DOHH2 (cell line): ENCODE measurements around the gene CCDC160.

Experiments used
- H3F3A ChIP-seq: fragments of 200-600 bp; sonication (generic), shearing (Covaris generic); 2 replicates; pipeline ENCODE4 v1.6.0; 2016; ENCODE audit warnings: antibody characterized with exemption, mild to moderate bottlenecking; ENCODE audit not compliant: control insufficient read depth, insufficient read depth
- H3K27ac ChIP-seq: fragments of 200-600 bp; sonication (generic); 2 replicates; pipeline ENCODE4 v1.5.1; 2014; ENCODE audit warnings: low read depth, mild to moderate bottlenecking, low read length, moderate library complexity
- H3K27me3 ChIP-seq: fragments of 200-600 bp; sonication (generic); 2 replicates; pipeline ENCODE4 v1.6.1; 2014; ENCODE audit warnings: mild to moderate bottlenecking, low read length, mixed read lengths; ENCODE audit not compliant: control insufficient read depth
- H3K36me3 ChIP-seq: fragments of 200-600 bp; sonication (generic); 2 replicates; pipeline ENCODE4 v1.6.1; 2014; ENCODE audit warnings: mild to moderate bottlenecking, low read length, moderate library complexity, mixed read lengths; ENCODE audit not compliant: control insufficient read depth
- H3K4me1 ChIP-seq: fragments of 200-600 bp; sonication (generic); 2 replicates; pipeline ENCODE4 v1.6.1; 2014; ENCODE audit warnings: mild to moderate bottlenecking, low read length, mixed read lengths; ENCODE audit not compliant: control insufficient read depth
- H3K4me2 ChIP-seq: fragments of 200-600 bp; sonication (generic); 2 replicates; pipeline ENCODE4 v1.6.0; 2014; ENCODE audit warnings: mild to moderate bottlenecking, low read length, moderate library complexity
- H3K4me3 ChIP-seq: fragments of 200-600 bp; sonication (generic); 2 replicates; pipeline ENCODE4 v1.5.1; 2014; ENCODE audit warnings: mild to moderate bottlenecking, low read length, mixed read lengths
- H3K79me2 ChIP-seq: fragments of 200-600 bp; sonication (generic); 2 replicates; pipeline ENCODE4 v1.6.1; 2014; ENCODE audit warnings: mild to moderate bottlenecking, low read length, mixed read lengths; ENCODE audit not compliant: control insufficient read depth
- H3K9me2 ChIP-seq: fragments of 200-600 bp; sonication (generic); replicated peaks from 2 replicates; pipeline ENCODE4 v1.6.1; 2014; ENCODE audit warnings: mild to moderate bottlenecking, low read length, mixed read lengths; ENCODE audit not compliant: control insufficient read depth
- H3K9me3 ChIP-seq: fragments of 200-600 bp; sonication (generic); 2 replicates; pipeline ENCODE4 v1.6.1; 2014; ENCODE audit warnings: antibody characterized with exemption, low read length, mixed read lengths; ENCODE audit not compliant: control insufficient read depth, insufficient read depth
- H4K20me1 ChIP-seq: fragments of 200-600 bp; sonication (generic); 2 replicates; pipeline ENCODE4 v1.6.0; 2014; ENCODE audit warnings: low read depth, mild to moderate bottlenecking, antibody characterized with exemption, low read length, moderate library complexity; ENCODE audit not compliant: control insufficient read depth, insufficient read depth
- EZH2phosphoT487 ChIP-seq: fragments of 200-600 bp; sonication (generic); IDR thresholded peaks from 2 replicates; pipeline ENCODE4 v1.6.1; 2017; ENCODE audit warnings: borderline replicate concordance, mild to moderate bottlenecking, antibody characterized with exemption, low read length, moderate library complexity, mixed read lengths
- TF ChIP-seq, protein P1 (sequence below): fragments of 200-600 bp; sonication (generic); IDR thresholded peaks from one replicate; pipeline ENCODE4 v1.5.1; 2014; ENCODE audit warnings: antibody characterized with exemption, mild to moderate bottlenecking, low read depth, low read length; ENCODE audit not compliant: poor library complexity, severe bottlenecking

Gene CCDC160

DNA sequence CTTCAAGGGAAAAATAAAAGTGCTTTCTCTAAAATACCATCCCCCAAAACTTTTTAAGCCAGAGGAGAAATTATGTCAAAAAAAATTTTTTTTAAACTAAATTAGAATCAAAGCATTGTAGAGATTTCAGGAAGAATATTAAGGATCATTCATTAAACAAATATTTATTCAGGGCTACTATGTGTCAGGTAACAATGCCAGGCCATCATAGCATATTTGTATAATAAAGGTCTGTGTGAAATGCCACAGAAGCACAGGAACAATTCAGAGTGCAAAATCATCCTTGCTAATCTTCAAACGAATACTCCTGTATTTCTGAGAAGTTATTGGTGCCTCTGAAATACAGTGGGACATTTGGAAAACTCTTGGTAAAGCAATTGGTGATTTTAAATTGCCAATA lies 2.0 kb downstream of the CCDC160 start:
- Histone ChIP-seq H3K36me3 (no peaks in the 10 kb centered on the region), H3K27me3 (peaks cover 5% of the 10 kb centered on the region), H3K4me3 (no peak overlapping the region), H3K9me3 (no peaks in the 10 kb centered on the region), H3K9me2 (no peaks in the 10 kb centered on the region), H4K20me1 (no peaks in the 10 kb centered on the region), H3F3A (no peaks in the 10 kb centered on the region), H3K4me1 (no peaks in the 10 kb centered on the region), H3K27ac (no peak overlapping the region), H3K79me2 (no peaks in the 10 kb centered on the region), H3K4me2 (no peak overlapping the region)
- TF ChIP-seq EZH2phosphoT487 = no peak
- TF ChIP-seq, protein P1, sequence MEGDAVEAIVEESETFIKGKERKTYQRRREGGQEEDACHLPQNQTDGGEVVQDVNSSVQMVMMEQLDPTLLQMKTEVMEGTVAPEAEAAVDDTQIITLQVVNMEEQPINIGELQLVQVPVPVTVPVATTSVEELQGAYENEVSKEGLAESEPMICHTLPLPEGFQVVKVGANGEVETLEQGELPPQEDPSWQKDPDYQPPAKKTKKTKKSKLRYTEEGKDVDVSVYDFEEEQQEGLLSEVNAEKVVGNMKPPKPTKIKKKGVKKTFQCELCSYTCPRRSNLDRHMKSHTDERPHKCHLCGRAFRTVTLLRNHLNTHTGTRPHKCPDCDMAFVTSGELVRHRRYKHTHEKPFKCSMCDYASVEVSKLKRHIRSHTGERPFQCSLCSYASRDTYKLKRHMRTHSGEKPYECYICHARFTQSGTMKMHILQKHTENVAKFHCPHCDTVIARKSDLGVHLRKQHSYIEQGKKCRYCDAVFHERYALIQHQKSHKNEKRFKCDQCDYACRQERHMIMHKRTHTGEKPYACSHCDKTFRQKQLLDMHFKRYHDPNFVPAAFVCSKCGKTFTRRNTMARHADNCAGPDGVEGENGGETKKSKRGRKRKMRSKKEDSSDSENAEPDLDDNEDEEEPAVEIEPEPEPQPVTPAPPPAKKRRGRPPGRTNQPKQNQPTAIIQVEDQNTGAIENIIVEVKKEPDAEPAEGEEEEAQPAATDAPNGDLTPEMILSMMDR = no peak

DNA sequence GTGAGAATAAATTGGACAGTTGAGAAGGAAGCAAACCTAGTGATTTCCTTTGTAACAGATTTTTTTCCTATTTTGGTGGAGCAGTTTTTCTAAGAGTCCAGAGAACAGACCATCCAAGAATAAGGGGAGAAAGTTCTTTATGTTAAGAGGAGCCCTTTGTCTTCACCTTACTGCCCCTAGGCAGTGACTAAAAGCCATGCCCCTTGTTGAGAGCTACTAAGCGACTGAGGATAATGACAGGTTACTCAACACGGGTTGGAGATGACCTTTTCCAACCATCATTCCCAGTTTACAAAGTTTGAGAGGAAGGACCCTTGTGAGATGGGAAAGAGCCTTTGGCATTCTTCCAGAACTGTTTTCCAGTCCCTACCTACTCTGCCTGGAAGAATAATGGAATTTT lies 3.2 kb downstream of the CCDC160 start:
- H3K27me3 ChIP-seq = peaks cover 10% of the 10 kb centered on the region
- no peaks in the 10 kb centered on the region for H4K20me1 ChIP-seq
- H3F3A ChIP-seq = no peaks in the 10 kb centered on the region
- TF ChIP-seq EZH2phosphoT487 = no peak
- TF ChIP-seq, protein P1 = no peak
- H3K4me1 ChIP-seq = no peaks in the 10 kb centered on the region
- no peak overlapping the region for H3K4me3 ChIP-seq
- no peaks in the 10 kb centered on the region for H3K79me2 ChIP-seq
- H3K27ac ChIP-seq = no peak overlapping the region
- H3K4me2 ChIP-seq = no peak overlapping the region
- no peaks in the 10 kb centered on the region for H3K9me3 ChIP-seq
- no peaks in the 10 kb centered on the region for H3K9me2 ChIP-seq
- no peaks in the 10 kb centered on the region for H3K36me3 ChIP-seq

DNA sequence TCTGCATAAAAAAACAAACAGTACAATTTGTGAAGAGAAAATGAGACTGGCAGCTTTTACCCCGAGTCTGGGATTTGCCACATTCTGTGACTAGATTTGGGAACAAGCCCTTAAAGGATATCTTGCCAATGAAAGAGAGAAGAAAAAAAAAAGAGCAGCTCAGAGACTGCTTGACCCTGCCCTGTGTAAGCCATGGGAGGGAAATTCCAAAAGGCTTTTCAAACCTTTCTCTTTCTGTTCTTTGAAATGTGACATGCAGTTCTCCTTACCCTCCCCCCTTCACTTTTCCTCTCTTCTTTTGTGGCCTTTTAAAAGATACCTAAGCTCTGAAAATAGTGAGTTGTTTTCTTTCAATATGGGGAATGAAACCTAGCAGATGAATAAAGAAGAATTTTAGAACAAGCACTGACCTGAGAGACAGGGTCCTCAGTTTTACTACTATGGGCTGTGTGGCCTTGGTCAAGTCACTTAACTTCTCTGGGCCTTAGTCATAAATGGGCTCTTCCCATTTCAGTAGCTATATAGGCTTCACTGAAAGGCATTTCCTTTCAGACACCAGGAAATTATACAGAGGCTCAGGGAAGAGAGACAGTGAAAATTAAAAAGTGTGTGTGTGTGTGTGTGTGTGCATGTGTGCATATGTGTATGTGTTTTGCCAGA lies 5.1 kb downstream of the CCDC160 start:
- Histone ChIP-seq H4K20me1 (no peaks in the 10 kb centered on the region), H3K9me3 (no peaks in the 10 kb centered on the region), H3K4me1 (no peaks in the 10 kb centered on the region), H3K27me3 (peaks cover 10% of the 10 kb centered on the region; the same call in 1 of the 2 replicates), H3K36me3 (no peaks in the 10 kb centered on the region), H3K79me2 (no peaks in the 10 kb centered on the region), H3K9me2 (no peaks in the 10 kb centered on the region), H3K4me3 (no peak overlapping the region), H3F3A (no peaks in the 10 kb centered on the region), H3K27ac (no peak overlapping the region), H3K4me2 (no peak overlapping the region)
- TF ChIP-seq EZH2phosphoT487 = no peak
- TF ChIP-seq, protein P1 = no peak
